HEK293 (cell line): ENCODE results near the gene SLC4A1.
A peak's percentile ranks its signal among the peaks of the same experiment; 100 is the strongest.

ENCODE experiments used
- KLF16 ChIP-seq: fragments of 450-650 bp; formaldehyde crosslinking; IDR thresholded peaks from 2 replicates; pipeline ENCODE4 v1.5.1; 2017; ENCODE audit warnings: missing biosample characterization, missing genetic modification characterization
- KLF9 ChIP-seq: fragments of 450-650 bp; formaldehyde crosslinking; IDR thresholded peaks from 2 replicates; pipeline ENCODE4 v1.5.1; 2016; ENCODE audit warnings: missing biosample characterization, missing genetic modification characterization, low read depth
- OVOL3 ChIP-seq: fragments of 450-650 bp; formaldehyde crosslinking; IDR thresholded peaks from 2 replicates; pipeline ENCODE4 v1.5.1; 2016; ENCODE audit warnings: missing biosample characterization, missing genetic modification characterization
- SCRT1 ChIP-seq: fragments of 450-650 bp; formaldehyde crosslinking; IDR thresholded peaks from 2 replicates; pipeline ENCODE4 v1.5.1; 2016; ENCODE audit warnings: missing biosample characterization, missing genetic modification characterization, borderline replicate concordance
- SP7 ChIP-seq: fragments of 450-650 bp; formaldehyde crosslinking; IDR thresholded peaks from 2 replicates; pipeline ENCODE4 v1.5.1; 2016; ENCODE audit warnings: missing biosample characterization, missing genetic modification characterization
- ZBTB1 ChIP-seq: fragments of 450-650 bp; formaldehyde crosslinking; IDR thresholded peaks from 2 replicates; pipeline ENCODE4 v1.5.1; 2016; ENCODE audit warnings: missing biosample characterization, missing genetic modification characterization
- ZFP37 ChIP-seq: fragments of 450-650 bp; formaldehyde crosslinking; IDR thresholded peaks from 2 replicates; pipeline ENCODE4 v1.5.1; 2016; ENCODE audit warnings: missing biosample characterization, missing genetic modification characterization
- ZNF157 ChIP-seq: fragments of 450-650 bp; formaldehyde crosslinking; IDR thresholded peaks from 2 replicates; pipeline ENCODE4 v1.5.1; 2016; ENCODE audit warnings: missing biosample characterization, missing genetic modification characterization
- ZNF175 ChIP-seq: fragments of 450-650 bp; formaldehyde crosslinking; IDR thresholded peaks from 2 replicates; pipeline ENCODE4 v1.5.1; 2016; ENCODE audit warnings: missing biosample characterization, missing genetic modification characterization
- ZNF184 ChIP-seq: fragments of 450-650 bp; IDR thresholded peaks from 2 replicates; pipeline ENCODE4 v1.5.1; 2018; ENCODE audit warnings: missing biosample characterization, mild to moderate bottlenecking, missing genetic modification characterization
- ZNF2 ChIP-seq: fragments of 450-650 bp; formaldehyde crosslinking; IDR thresholded peaks from 2 replicates; pipeline ENCODE4 v1.5.1; 2016; ENCODE audit warnings: missing biosample characterization, missing genetic modification characterization
- ZNF24 ChIP-seq: fragments of 450-650 bp; formaldehyde crosslinking; IDR thresholded peaks from 2 replicates; pipeline ENCODE4 v1.5.1; 2016; ENCODE audit warnings: missing biosample characterization, missing genetic modification characterization
- ZNF248 ChIP-seq: fragments of 450-650 bp; formaldehyde crosslinking; IDR thresholded peaks from 2 replicates; pipeline ENCODE4 v1.5.1; 2017; ENCODE audit warnings: missing biosample characterization, missing genetic modification characterization
- ZNF266 ChIP-seq: fragments of 450-650 bp; formaldehyde crosslinking; IDR thresholded peaks from 2 replicates; pipeline ENCODE4 v1.5.1; 2016; ENCODE audit warnings: missing biosample characterization, missing genetic modification characterization, low read depth
- ZNF341 ChIP-seq: fragments of 450-650 bp; formaldehyde crosslinking; IDR thresholded peaks from 2 replicates; pipeline ENCODE4; 2016; ENCODE audit warnings: low read depth, missing biosample characterization, missing genetic modification characterization
- ZNF391 ChIP-seq: fragments of 450-650 bp; formaldehyde crosslinking; IDR thresholded peaks from 2 replicates; pipeline ENCODE4 v1.5.1; 2016; ENCODE audit warnings: low read depth, missing biosample characterization, missing genetic modification characterization, borderline replicate concordance
- ZNF433 ChIP-seq: fragments of 450-650 bp; formaldehyde crosslinking; IDR thresholded peaks from 2 replicates; pipeline ENCODE4 v1.5.1; 2016; ENCODE audit warnings: missing biosample characterization, missing genetic modification characterization, low read depth
- ZNF561 ChIP-seq: fragments of 450-650 bp; IDR thresholded peaks from 2 replicates; pipeline ENCODE4 v1.5.1; 2018; ENCODE audit warnings: missing biosample characterization, missing genetic modification characterization, borderline replicate concordance
- ZNF626 ChIP-seq: fragments of 450-650 bp; sonication (Bioruptor Pico); formaldehyde crosslinking; IDR thresholded peaks from 2 replicates; pipeline ENCODE4 v1.5.1; 2018; ENCODE audit warnings: missing biosample characterization, missing genetic modification characterization, inconsistent platforms
- ZNF660 ChIP-seq: fragments of 450-650 bp; IDR thresholded peaks from 2 replicates; pipeline ENCODE4 v1.5.1; 2018; ENCODE audit warnings: missing biosample characterization, mild to moderate bottlenecking, missing genetic modification characterization
- ZNF664 ChIP-seq: fragments of 450-650 bp; formaldehyde crosslinking; IDR thresholded peaks from 2 replicates; pipeline ENCODE4 v1.5.1; 2016; ENCODE audit warnings: missing biosample characterization, missing genetic modification characterization
- ZNF707 ChIP-seq: fragments of 450-650 bp; formaldehyde crosslinking; IDR thresholded peaks from 2 replicates; pipeline ENCODE4 v1.5.1; 2016; ENCODE audit warnings: missing biosample characterization, missing genetic modification characterization
- ZNF768 ChIP-seq: fragments of 450-650 bp; formaldehyde crosslinking; IDR thresholded peaks from 2 replicates; pipeline ENCODE4 v1.5.1; 2018; ENCODE audit warnings: missing biosample characterization, mild to moderate bottlenecking, missing genetic modification characterization
- ZSCAN16 ChIP-seq: fragments of 450-650 bp; formaldehyde crosslinking; IDR thresholded peaks from 2 replicates; pipeline ENCODE4 v1.5.1; 2016; ENCODE audit warnings: missing biosample characterization, missing genetic modification characterization
- TF ChIP-seq, protein P1 (sequence below): fragments of 450-650 bp; formaldehyde crosslinking; IDR thresholded peaks from 2 replicates; pipeline ENCODE4 v1.5.1; 2016; ENCODE audit warnings: missing biosample characterization, missing genetic modification characterization, borderline replicate concordance
- TF ChIP-seq, protein P2 (sequence below): fragments of 450-650 bp; formaldehyde crosslinking; IDR thresholded peaks from 2 replicates; pipeline ENCODE4 v1.5.1; 2016; ENCODE audit warnings: missing biosample characterization, missing genetic modification characterization
- TF ChIP-seq, protein P3 (sequence below): fragments of 450-650 bp; formaldehyde crosslinking; IDR thresholded peaks from 2 replicates; pipeline ENCODE4 v1.5.1; 2016; ENCODE audit warnings: missing biosample characterization, missing genetic modification characterization
- TF ChIP-seq, protein P4 (sequence below): fragments of 450-650 bp; formaldehyde crosslinking; IDR thresholded peaks from 2 replicates; pipeline ENCODE4 v1.5.1; 2016; ENCODE audit warnings: missing biosample characterization, missing genetic modification characterization
- TF ChIP-seq, protein P5 (sequence below): fragments of 450-650 bp; formaldehyde crosslinking; IDR thresholded peaks from 2 replicates; pipeline ENCODE4 v1.5.1; 2016; ENCODE audit warnings: missing biosample characterization, missing genetic modification characterization

The SLC4A1 gene

DNA sequence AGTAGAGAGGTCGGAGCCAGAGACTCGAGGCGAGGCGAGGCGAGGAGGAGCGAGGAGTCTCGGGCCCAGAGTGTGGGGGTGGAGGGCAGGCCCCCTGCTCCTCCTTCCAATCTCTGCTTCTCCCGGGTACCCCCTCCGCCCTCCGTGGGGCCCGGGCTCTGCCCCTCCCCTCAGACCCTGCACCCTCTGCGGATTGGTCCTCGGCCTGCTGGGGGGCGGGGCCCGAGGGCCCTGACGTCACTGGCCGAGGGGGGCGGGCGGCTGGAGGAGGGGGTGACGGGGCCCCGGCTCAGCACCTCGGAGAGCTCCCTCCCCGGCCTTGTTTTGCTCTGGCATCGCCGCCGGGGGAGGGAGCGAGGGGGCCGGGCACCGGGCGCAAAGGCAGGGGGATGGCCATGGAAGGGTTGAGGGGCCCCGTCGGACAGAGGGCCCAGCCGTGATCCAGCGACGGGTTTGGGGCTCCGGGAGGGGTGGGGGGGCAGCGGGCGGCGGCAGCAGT lies 40.4 kb upstream of the SLC4A1 start, which contains the start of gene RUNDC3A (continued):
- TF ChIP-seq, protein P1, sequence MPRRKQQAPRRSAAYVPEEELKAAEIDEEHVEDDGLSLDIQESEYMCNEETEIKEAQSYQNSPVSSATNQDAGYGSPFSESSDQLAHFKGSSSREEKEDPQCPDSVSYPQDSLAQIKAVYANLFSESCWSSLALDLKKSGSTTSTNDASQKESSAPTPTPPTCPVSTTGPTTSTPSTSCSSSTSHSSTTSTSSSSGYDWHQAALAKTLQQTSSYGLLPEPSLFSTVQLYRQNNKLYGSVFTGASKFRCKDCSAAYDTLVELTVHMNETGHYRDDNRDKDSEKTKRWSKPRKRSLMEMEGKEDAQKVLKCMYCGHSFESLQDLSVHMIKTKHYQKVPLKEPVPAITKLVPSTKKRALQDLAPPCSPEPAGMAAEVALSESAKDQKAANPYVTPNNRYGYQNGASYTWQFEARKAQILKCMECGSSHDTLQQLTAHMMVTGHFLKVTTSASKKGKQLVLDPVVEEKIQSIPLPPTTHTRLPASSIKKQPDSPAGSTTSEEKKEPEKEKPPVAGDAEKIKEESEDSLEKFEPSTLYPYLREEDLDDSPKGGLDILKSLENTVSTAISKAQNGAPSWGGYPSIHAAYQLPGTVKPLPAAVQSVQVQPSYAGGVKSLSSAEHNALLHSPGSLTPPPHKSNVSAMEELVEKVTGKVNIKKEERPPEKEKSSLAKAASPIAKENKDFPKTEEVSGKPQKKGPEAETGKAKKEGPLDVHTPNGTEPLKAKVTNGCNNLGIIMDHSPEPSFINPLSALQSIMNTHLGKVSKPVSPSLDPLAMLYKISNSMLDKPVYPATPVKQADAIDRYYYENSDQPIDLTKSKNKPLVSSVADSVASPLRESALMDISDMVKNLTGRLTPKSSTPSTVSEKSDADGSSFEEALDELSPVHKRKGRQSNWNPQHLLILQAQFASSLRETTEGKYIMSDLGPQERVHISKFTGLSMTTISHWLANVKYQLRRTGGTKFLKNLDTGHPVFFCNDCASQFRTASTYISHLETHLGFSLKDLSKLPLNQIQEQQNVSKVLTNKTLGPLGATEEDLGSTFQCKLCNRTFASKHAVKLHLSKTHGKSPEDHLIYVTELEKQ (tag by site-specific recombination), result no peak
- no peak for TF ChIP-seq ZNF184 (tag by site-specific recombination)
- TF ChIP-seq ZNF248 (tag by site-specific recombination), result no peak
- TF ChIP-seq, protein P2, sequence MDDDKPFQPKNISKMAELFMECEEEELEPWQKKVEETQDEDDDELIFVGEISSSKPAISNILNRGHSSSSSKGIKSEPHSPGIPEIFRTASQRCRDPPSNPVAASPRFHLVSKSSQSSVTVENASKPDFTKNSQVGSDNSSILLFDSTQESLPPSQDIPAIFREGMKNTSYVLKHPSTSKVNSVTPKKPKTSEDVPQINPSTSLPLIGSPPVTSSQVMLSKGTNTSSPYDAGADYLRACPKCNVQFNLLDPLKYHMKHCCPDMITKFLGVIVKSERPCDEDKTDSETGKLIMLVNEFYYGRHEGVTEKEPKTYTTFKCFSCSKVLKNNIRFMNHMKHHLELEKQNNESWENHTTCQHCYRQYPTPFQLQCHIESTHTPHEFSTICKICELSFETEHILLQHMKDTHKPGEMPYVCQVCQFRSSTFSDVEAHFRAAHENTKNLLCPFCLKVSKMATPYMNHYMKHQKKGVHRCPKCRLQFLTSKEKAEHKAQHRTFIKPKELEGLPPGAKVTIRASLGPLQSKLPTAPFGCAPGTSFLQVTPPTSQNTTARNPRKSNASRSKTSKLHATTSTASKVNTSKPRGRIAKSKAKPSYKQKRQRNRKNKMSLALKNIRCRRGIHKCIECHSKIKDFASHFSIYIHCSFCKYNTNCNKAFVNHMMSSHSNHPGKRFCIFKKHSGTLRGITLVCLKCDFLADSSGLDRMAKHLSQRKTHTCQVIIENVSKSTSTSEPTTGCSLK (tag by site-specific recombination), result no peak
- TF ChIP-seq, protein P3, sequence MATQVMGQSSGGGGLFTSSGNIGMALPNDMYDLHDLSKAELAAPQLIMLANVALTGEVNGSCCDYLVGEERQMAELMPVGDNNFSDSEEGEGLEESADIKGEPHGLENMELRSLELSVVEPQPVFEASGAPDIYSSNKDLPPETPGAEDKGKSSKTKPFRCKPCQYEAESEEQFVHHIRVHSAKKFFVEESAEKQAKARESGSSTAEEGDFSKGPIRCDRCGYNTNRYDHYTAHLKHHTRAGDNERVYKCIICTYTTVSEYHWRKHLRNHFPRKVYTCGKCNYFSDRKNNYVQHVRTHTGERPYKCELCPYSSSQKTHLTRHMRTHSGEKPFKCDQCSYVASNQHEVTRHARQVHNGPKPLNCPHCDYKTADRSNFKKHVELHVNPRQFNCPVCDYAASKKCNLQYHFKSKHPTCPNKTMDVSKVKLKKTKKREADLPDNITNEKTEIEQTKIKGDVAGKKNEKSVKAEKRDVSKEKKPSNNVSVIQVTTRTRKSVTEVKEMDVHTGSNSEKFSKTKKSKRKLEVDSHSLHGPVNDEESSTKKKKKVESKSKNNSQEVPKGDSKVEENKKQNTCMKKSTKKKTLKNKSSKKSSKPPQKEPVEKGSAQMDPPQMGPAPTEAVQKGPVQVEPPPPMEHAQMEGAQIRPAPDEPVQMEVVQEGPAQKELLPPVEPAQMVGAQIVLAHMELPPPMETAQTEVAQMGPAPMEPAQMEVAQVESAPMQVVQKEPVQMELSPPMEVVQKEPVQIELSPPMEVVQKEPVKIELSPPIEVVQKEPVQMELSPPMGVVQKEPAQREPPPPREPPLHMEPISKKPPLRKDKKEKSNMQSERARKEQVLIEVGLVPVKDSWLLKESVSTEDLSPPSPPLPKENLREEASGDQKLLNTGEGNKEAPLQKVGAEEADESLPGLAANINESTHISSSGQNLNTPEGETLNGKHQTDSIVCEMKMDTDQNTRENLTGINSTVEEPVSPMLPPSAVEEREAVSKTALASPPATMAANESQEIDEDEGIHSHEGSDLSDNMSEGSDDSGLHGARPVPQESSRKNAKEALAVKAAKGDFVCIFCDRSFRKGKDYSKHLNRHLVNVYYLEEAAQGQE, result peak; percentile 98
- peak; percentile 83 for TF ChIP-seq KLF9 (tag by site-specific recombination)
- peak; percentile 86; the same call in 1 of the 2 replicates for TF ChIP-seq KLF16 (tag by site-specific recombination)
- no peak for TF ChIP-seq ZNF664 (tag by site-specific recombination)
- no peak for TF ChIP-seq ZBTB1 (tag by site-specific recombination)
- no peak for TF ChIP-seq ZSCAN16 (tag by site-specific recombination)
- TF ChIP-seq ZNF707 (tag by site-specific recombination), result no peak
- TF ChIP-seq ZNF2, result no peak
- TF ChIP-seq SP7, result no peak
- TF ChIP-seq OVOL3, result no peak
- TF ChIP-seq ZNF266 (tag by site-specific recombination), result no peak
- no peak for TF ChIP-seq ZNF157
- no peak; the same call in 1 of the 2 replicates for TF ChIP-seq ZNF24
- TF ChIP-seq ZNF391, result no peak
- no peak for TF ChIP-seq ZNF433 (tag by site-specific recombination)
- no peak for TF ChIP-seq ZNF768 (tag by site-specific recombination)
- TF ChIP-seq, protein P4, sequence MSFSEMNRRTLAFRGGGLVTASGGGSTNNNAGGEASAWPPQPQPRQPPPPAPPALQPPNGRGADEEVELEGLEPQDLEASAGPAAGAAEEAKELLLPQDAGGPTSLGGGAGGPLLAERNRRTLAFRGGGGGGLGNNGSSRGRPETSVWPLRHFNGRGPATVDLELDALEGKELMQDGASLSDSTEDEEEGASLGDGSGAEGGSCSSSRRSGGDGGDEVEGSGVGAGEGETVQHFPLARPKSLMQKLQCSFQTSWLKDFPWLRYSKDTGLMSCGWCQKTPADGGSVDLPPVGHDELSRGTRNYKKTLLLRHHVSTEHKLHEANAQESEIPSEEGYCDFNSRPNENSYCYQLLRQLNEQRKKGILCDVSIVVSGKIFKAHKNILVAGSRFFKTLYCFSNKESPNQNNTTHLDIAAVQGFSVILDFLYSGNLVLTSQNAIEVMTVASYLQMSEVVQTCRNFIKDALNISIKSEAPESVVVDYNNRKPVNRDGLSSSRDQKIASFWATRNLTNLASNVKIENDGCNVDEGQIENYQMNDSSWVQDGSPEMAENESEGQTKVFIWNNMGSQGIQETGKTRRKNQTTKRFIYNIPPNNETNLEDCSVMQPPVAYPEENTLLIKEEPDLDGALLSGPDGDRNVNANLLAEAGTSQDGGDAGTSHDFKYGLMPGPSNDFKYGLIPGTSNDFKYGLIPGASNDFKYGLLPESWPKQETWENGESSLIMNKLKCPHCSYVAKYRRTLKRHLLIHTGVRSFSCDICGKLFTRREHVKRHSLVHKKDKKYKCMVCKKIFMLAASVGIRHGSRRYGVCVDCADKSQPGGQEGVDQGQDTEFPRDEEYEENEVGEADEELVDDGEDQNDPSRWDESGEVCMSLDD (tag by site-specific recombination), result peak; percentile 83
- TF ChIP-seq ZNF626 (tag by site-specific recombination), result no peak
- no peak for TF ChIP-seq ZNF175 (tag by site-specific recombination)
- no peak for TF ChIP-seq ZFP37 (tag by site-specific recombination)
- TF ChIP-seq, protein P5, sequence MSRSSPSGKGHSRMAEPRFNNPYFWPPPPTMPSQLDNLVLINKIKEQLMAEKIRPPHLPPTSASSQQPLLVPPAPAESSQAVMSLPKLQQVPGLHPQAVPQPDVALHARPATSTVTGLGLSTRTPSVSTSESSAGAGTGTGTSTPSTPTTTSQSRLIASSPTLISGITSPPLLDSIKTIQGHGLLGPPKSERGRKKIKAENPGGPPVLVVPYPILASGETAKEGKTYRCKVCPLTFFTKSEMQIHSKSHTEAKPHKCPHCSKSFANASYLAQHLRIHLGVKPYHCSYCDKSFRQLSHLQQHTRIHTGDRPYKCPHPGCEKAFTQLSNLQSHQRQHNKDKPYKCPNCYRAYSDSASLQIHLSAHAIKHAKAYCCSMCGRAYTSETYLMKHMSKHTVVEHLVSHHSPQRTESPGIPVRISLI, result no peak
- peak; percentile 55 for TF ChIP-seq ZNF341
- TF ChIP-seq SCRT1 (tag by site-specific recombination), result no peak
- TF ChIP-seq ZNF660 (tag by site-specific recombination), result no peak
- TF ChIP-seq ZNF561, result no peak; the same call in 1 of the 2 replicates
